Left renal cortex interstitium (tissue), 4 donors: ENCODE results near the gene CENPT. TPM values are rescaled to one million over a fixed set of nuclear protein-coding genes. Genes with fewer than 3 reads are reported as not detected.

ENCODE experiments used
- DNase-seq, 4 donors: peaks; one replicate each; pipeline ENCODE4 v3.0.0-alpha.2; 2013; ENCODE audit warnings: low read depth in 4 of 4, low spot score in 2 of 4, missing footprints in 1 of 4
- polyA plus RNA-seq, 4 donors: library from polyadenylated mRNA; unstranded; fragments of 120-200 nt; gene quantifications; one replicate each; pipeline ENCODE4 v1.2.1, GENCODE V29; 2013; ENCODE audit not compliant: insufficient read length in 4 of 4

CENPT gene
- polyA plus RNA-seq, 4 donors: 37.4 to 62.4 (median 50.7) TPM

GRCh38 chr16:67822511-67822910, 25.0 kb downstream of the CENPT start:
- no peak for DNase-seq

- no peak for DNase-seq
Observed at GRCh38 chr16:67820608-67821259, 26.8 kb downstream of the CENPT start.

- DNase-seq: no peak
Observed at GRCh38 chr16:67814567-67814966, 32.9 kb downstream of the CENPT start.

GRCh38 chr16:67811899-67812298, 35.6 kb downstream of the CENPT start:
- DNase-seq: no peak

- no peak for DNase-seq
Observed at GRCh38 chr16:67807148-67807682, 40.3 kb downstream of the CENPT start.

DNA sequence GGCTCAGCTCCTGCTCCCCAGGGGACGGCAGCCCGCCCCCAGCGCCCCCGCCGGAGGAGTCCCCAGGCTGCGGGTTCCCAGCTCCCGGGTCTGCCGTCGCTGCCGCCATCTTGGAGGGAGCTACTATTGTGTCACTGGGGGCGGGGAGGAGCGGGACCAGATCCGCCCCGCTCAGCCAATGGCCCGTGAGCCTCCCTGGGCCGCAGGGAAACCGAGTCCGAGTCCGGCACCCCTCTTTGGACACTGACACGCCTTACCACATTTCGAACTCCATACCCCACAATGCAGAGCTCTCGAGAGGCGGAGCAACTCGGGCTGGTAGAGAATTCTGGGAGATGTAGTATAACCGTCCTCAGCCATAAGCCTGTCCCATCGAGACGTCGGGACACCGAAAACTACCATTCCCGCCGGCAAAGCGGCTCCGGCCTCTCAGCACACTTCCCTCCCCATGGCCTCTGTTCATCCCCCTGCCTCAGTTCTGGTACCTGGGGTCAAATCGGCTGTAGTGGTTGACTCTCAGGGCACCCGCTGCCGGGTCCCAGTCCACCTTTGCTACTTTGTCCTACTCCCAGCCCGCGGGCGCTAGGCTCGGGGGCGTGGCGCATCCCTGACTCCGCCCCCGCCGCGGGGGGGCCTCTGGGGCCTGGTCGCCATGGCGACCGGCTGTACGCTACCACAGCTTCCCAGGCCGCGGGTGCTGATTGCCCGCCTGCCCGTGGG, 40.9 kb downstream of the CENPT start, which contains the start of the genes RANBP10 and TSNAXIP1:
Gene RANBP10, minus strand, starts transcription at position 133 of the 720 bp plus-strand sequence. Its CDS starts 24 bp downstream, at position 109.
Gene TSNAXIP1, plus strand, starts transcription at position 462 of the 720 bp plus-strand sequence. CDS start 261 bp downstream, outside the sequence.
- DNase-seq: peak; percentile 94 to 99 (median 96)

DNA sequence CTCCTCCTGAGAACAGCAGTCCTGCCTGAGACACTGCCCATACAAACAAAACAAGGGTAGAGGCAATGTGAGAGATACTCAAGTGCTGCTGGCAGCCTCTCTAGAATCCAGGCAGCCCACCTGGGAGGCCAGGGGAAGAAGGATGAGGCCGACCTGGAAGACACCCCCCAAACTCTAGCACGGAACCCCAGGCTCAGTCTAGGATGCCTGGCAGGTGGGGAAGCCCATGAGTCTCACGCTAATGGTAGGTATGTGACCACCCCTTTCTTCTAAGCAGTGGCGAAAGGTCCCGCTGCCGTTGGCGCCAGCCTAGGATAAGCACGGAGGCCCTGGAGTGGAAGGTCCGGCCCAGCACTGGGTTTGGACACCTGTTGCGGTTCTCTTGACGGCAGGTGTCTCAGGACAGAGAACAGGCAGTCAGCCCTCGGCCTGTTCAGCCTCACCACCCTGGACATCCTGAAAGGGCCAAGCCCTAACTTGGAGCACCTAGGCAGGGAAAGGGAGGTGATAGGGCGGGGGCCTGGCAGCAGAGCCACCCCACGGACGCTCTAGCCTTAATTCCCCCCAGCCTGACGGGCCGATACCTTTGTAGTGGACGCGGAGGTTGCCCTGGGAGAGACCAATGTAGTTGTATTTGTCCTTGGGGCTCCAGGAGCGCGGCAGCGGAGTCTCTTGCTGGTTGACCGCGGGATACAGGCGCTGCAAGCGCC, 41.6 kb downstream of the CENPT start:
- DNase-seq: peak in 2 of 4 donors; percentile 2 to 5

DNA sequence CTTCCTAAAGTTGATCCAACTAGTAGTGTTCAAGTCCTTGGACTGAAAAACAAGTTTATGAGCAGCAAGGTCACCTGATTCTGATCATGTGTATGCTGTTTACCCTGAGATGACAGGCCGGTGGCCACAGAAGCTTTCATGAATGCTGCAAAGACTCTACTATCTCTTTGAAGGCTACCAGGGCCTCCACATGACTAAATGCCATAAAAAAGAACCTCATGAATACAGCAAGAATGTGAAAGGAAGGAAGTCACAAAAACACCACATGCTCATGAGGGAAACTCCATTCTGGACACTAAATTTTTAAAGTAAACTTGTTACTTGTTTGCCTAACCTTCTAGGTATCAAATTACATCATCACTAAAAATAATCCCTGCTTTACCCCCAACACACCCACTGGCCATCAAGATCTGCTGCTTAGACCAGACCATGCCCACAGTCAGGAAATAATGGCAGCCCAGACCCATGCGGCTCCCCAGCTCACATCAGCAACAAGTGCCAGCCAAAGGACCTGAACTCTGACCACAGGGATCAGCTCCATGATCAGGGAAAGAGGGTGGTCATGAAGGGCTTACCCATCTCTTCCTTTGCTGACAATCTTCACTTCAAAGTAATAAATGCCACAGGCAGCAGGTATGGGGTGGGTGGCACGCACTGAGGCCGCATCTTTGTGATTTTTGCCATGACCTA, 42.5 kb downstream of the CENPT start:
- no peak for DNase-seq

GRCh38 chr16:67803894-67804293, 43.6 kb downstream of the CENPT start:
- no peak for DNase-seq

DNA sequence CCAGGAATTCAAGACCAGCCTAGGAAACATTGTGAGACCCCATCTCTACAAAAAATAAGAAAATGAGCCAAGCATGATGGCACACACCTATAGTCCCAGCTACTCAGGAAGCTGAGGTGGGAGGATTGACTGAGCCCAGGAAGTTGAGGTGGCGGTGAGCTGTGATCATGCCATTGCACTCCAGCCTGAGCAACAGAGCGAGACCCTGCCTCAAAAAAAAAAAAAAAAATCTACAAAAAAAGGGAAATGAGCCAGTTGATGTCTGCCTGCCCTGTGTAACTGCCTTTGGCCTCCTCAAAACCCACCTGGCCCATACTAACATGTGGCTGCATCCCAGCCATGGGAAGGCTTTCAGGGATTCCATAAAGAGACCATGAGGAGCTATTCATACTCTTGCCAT, 45.6 kb downstream of the CENPT start:
- DNase-seq: no peak

DNA sequence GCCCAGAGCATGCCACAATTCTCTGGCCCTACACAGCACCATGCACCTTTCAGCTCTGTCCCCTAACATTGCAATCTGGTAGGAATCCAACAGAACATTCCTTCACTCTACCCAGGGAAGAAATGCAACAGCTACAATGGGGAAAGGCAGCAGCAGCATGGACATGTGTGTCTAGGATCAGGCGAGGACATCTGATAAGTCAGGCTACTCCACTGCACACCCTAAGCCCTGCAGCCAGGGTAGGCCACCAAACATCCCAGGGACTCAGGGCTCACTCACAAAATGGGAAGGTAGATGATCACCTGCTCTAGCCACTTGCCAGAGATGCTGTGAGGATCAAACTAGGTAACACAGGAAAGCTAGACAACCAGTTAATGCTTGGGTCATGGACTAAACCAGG, 46.3 kb downstream of the CENPT start:
- no peak for DNase-seq

GRCh38 chr16:67800338-67800926, 47.1 kb downstream of the CENPT start:
- DNase-seq: no peak

DNA sequence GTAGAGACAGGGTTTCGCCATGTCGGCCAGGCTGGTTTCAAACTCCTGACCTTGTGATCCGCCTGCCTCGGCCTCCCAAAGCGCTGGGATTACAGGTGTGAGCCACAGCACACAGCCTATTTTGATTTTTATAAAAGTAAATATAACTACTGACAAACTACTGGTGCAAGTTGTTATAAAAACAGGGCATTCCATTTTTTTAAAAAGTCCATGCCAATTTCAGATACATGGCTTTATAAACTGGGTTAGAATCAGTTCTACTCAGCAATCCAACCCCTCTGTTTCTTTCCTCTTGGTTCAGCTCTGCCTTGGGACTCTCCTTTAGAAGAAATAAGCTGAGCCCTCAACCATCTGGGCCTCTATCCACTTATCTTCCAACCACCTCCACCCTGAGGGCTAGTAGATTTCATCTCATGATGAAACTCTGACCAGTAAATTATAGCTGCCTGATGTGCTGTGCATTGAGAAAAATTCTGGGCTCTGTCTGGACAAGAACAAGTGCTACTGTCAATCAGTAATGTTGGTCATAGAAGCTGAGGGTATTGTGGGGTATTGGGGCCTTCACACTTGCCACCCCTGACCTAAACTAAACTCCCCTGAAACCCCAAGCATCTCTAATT, 51.3 kb downstream of the CENPT start:
- no peak for DNase-seq

DNA sequence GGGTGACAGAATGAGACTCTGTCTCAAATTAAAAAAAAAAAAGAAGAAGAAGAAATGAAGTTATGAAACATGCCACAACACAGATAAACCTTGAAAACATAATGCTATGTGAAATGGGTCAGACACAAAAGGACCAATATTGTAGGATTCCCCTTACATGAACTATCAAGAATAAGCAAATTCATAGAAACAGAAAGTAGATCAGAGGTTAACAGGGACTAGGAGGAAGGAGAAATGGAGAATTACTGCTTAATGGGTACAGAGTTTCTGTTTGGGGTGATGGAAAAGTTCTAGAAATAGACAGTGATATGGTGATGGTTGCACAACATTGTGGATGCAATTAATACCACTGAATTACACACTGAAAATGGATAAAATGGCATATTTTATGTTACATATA, 57.4 kb downstream of the CENPT start:
- DNase-seq: no peak

- DNase-seq: no peak
Observed at GRCh38 chr16:67786491-67786890, 61.0 kb downstream of the CENPT start.

- no peak for DNase-seq
Observed at GRCh38 chr16:67783353-67783725, 64.2 kb downstream of the CENPT start.

- no peak for DNase-seq
Observed at GRCh38 chr16:67782567-67783352, 64.7 kb downstream of the CENPT start.

DNA sequence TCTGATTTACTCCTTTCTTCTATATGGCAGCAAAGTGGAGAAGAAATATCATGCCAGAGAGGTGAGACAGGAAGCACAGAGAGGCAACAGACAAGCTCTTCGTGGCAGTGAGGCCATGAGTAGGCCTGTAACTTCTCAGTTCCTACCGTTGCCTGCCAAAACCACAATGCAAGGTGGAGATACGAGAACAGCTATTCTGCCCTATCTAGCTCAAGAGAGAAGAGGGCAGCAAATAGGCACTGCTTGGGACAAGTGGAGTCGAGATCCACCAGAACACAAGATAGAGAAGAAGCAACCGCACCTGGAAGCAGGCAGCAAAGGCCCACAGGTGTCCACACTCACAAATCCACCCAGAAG, 66.0 kb downstream of the CENPT start:
- no peak for DNase-seq
